Keratinocyte (primary cell): Measurements from ENCODE around the gene MBP.

Source experiments
- EZH2 ChIP-seq: IDR thresholded peaks from one replicate; pipeline ENCODE4 v1.6.1; 2012; ENCODE audit warnings: inconsistent platforms, mild to moderate bottlenecking, low read length, moderate library complexity
- TF ChIP-seq, protein P1 (sequence below), 3 experiments: IDR thresholded peaks in 1 of 3; conservative IDR thresholded peaks in 1 of 3; optimal IDR thresholded peaks in 1 of 3; 2 replicates in 2 of 3; 3 replicates in 1 of 3; pipeline versions ENCODE3 to v1.5.1; 2011; ENCODE audit warnings: low read length in 3 of 3, mild to moderate bottlenecking in 3 of 3, moderate library complexity in 2 of 3, control low read depth in 1 of 3, inconsistent platforms in 1 of 3; ENCODE audit not compliant: insufficient read depth in 2 of 3; ENCODE audit errors: extremely low read depth in 1 of 3

GRCh38 chr18:77162580-77162979, 30.0 kb upstream of the MBP start:
- TF ChIP-seq, protein P1, sequence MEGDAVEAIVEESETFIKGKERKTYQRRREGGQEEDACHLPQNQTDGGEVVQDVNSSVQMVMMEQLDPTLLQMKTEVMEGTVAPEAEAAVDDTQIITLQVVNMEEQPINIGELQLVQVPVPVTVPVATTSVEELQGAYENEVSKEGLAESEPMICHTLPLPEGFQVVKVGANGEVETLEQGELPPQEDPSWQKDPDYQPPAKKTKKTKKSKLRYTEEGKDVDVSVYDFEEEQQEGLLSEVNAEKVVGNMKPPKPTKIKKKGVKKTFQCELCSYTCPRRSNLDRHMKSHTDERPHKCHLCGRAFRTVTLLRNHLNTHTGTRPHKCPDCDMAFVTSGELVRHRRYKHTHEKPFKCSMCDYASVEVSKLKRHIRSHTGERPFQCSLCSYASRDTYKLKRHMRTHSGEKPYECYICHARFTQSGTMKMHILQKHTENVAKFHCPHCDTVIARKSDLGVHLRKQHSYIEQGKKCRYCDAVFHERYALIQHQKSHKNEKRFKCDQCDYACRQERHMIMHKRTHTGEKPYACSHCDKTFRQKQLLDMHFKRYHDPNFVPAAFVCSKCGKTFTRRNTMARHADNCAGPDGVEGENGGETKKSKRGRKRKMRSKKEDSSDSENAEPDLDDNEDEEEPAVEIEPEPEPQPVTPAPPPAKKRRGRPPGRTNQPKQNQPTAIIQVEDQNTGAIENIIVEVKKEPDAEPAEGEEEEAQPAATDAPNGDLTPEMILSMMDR (optimal IDR thresholded peaks at IDR 0.05 in 1 of 3, IDR thresholded peaks at IDR 0.05 in 1 of 3, conservative IDR thresholded peaks at IDR 0.05 in 1 of 3; ENCODE audit: extremely low read depth in 1 of 3, insufficient read depth in 2 of 3, low read length in 3 of 3): no peak
- no peak for TF ChIP-seq EZH2
